SK-N-MC (cell line): ENCODE data around the gene ARHGAP26.

Experiments
- DNase-seq: peaks from one replicate; pipeline ENCODE4 v3.0.0-alpha.2; 2011; ENCODE audit warnings: low read depth, low spot score
- H3K27ac ChIP-seq: fragments of 200-600 bp; sonication (generic); 2 replicates; pipeline ENCODE4 v1.5.1; 2016; ENCODE audit warnings: mixed run types
- H3K36me3 ChIP-seq: fragments of 200-600 bp; sonication (generic); 2 replicates; pipeline ENCODE4 v1.6.1; 2017; ENCODE audit warnings: antibody characterized with exemption, low read length, mixed read lengths; ENCODE audit not compliant: insufficient read depth
- H3K4me3 ChIP-seq: fragments of 200-600 bp; sonication (generic); 2 replicates; pipeline ENCODE4 v1.5.1; 2016
- H3K9ac ChIP-seq: fragments of 200-600 bp; sonication (generic); 2 replicates; pipeline ENCODE4 v1.8.0; 2017; ENCODE audit warnings: mixed run types, mixed read lengths; ENCODE audit not compliant: insufficient read length
- H3K9me3 ChIP-seq: fragments of 200-600 bp; sonication (generic); 2 replicates; pipeline ENCODE4 v1.6.1; 2017; ENCODE audit warnings: low read depth, mild to moderate bottlenecking, antibody characterized with exemption, low read length, moderate library complexity, mixed read lengths
- EZH2 ChIP-seq: fragments of 200-600 bp; sonication (generic); IDR thresholded peaks from one replicate; pipeline ENCODE4 v1.6.1; 2017; ENCODE audit warnings: antibody characterized with exemption
- FOXP2 ChIP-seq: optimal IDR thresholded peaks from 2 replicates; pipeline ENCODE3; 2011; ENCODE audit warnings: mild to moderate bottlenecking, moderate library complexity; ENCODE audit not compliant: insufficient read depth; ENCODE audit errors: extremely low read length, control extremely low read depth
- POLR2AphosphoS5 ChIP-seq: IDR thresholded peaks from 2 replicates; pipeline ENCODE4 v1.6.1; 2012; ENCODE audit warnings: mild to moderate bottlenecking, low read depth, low read length, borderline replicate concordance

ARHGAP26 gene

GRCh38 chr5:142777099-142777498 lies 6.9 kb downstream of the ARHGAP26 start:
- Histone ChIP-seq H3K27ac (no peak overlapping the region), H3K36me3 (no peaks in the 10 kb centered on the region), H3K4me3 (no peak overlapping the region), H3K9ac (no peak overlapping the region), H3K9me3 (no peaks in the 10 kb centered on the region)
- TF ChIP-seq POLR2AphosphoS5: no peak
- no peak for TF ChIP-seq FOXP2
- TF ChIP-seq EZH2: no peak
- DNase-seq: no peak

DNA sequence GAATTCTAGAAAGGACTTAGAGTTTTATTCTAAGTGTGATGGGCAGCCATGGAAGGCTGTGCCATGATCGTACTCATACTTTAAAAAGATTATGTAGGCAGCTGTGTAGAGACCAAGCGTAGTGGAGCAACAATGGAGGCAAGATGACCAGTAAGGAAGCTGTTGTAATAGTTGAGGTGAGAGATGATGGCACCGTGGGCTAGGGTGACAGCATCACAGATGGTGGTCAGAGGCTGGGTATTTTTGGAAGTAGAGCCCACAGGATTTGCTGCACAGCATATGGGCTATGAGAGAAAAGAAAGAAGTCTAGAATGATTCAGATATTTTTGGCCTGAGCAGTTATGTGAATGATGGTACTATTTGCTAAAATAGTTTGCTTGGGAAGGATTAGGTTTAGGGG lies 7.7 kb downstream of the ARHGAP26 start:
- H3K36me3 ChIP-seq: no peaks in the 10 kb centered on the region
- H3K27ac ChIP-seq: no peak overlapping the region
- no peak for DNase-seq
- no peak overlapping the region for H3K9ac ChIP-seq
- H3K9me3 ChIP-seq: no peaks in the 10 kb centered on the region
- no peak overlapping the region for H3K4me3 ChIP-seq
- TF ChIP-seq POLR2AphosphoS5 (no peak), FOXP2 (no peak), EZH2 (no peak)

GRCh38 chr5:142779163-142779840 lies 9.1 kb downstream of the ARHGAP26 start:
- no peak for DNase-seq

GRCh38 chr5:142780871-142781270 lies 10.7 kb downstream of the ARHGAP26 start:
- Histone ChIP-seq H3K27ac (no peak overlapping the region), H3K36me3 (no peaks in the 10 kb centered on the region), H3K9ac (no peak overlapping the region), H3K4me3 (no peak overlapping the region), H3K9me3 (no peaks in the 10 kb centered on the region)
- DNase-seq: no peak
- no peak for TF ChIP-seq EZH2
- TF ChIP-seq FOXP2: no peak
- no peak for TF ChIP-seq POLR2AphosphoS5

More at GRCh38 chr5:142779163-142779840, 9.1 kb downstream of the ARHGAP26 start:
- TF ChIP-seq EZH2 (no peak), FOXP2 (no peak), POLR2AphosphoS5 (no peak)
- peak overlapping the region; percentile 53; the same call in 1 of the 2 replicates for H3K27ac ChIP-seq
- H3K9me3 ChIP-seq: no peaks in the 10 kb centered on the region
- peak overlapping the region; percentile 20; the same call in 1 of the 2 replicates for H3K4me3 ChIP-seq
- no peaks in the 10 kb centered on the region for H3K36me3 ChIP-seq
- no peak overlapping the region for H3K9ac ChIP-seq

GRCh38 chr5:142782976-142783530 lies 12.9 kb downstream of the ARHGAP26 start:
- no peak overlapping the region for H3K4me3 ChIP-seq
- H3K36me3 ChIP-seq: no peaks in the 10 kb centered on the region
- no peaks in the 10 kb centered on the region for H3K9me3 ChIP-seq
- peak overlapping the region; percentile 25 for H3K9ac ChIP-seq
- TF ChIP-seq FOXP2 (no peak), POLR2AphosphoS5 (no peak), EZH2 (no peak)
- no peak for DNase-seq
- no peak overlapping the region for H3K27ac ChIP-seq

GRCh38 chr5:142783601-142784341 lies 13.6 kb downstream of the ARHGAP26 start:
- DNase-seq: no peak
- Histone ChIP-seq H3K36me3 (no peaks in the 10 kb centered on the region), H3K27ac (no peak overlapping the region), H3K4me3 (no peak overlapping the region), H3K9ac (peak overlapping the region; percentile 25), H3K9me3 (no peaks in the 10 kb centered on the region)
- no peak for TF ChIP-seq EZH2
- no peak for TF ChIP-seq POLR2AphosphoS5
- no peak for TF ChIP-seq FOXP2

- no peak overlapping the region for H3K27ac ChIP-seq
- no peak for DNase-seq
- no peaks in the 10 kb centered on the region for H3K9me3 ChIP-seq
- H3K36me3 ChIP-seq: no peaks in the 10 kb centered on the region
- H3K4me3 ChIP-seq: no peak overlapping the region
- no peak overlapping the region for H3K9ac ChIP-seq
- TF ChIP-seq POLR2AphosphoS5: no peak
- TF ChIP-seq FOXP2: no peak
- TF ChIP-seq EZH2: no peak
These were observed 14.3 kb downstream of the ARHGAP26 start for GRCh38 chr5:142784401-142784955.

DNA sequence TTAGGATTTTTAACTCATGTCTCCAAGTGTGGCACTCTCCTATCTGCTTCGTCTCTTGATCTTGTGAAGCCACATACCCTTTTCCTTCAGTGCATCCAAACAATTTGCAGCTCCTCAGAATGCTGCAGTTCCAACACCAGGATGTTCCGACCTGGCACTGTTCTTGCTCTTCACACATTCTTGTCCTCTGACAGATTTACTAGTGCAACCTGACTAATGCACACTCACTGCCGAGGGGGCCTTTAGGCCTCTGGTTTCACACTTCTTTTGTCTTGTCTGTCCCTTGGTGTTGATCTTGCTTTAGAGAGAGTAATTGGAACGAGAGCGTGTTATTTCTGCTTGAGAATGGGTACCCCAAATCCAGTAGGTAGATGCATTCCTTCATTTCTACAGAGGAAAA lies 15.0 kb downstream of the ARHGAP26 start:
- DNase-seq: no peak
- no peak for TF ChIP-seq EZH2
- TF ChIP-seq POLR2AphosphoS5: no peak
- TF ChIP-seq FOXP2: no peak
- Histone ChIP-seq H3K36me3 (no peaks in the 10 kb centered on the region), H3K27ac (no peak overlapping the region), H3K9ac (no peak overlapping the region), H3K9me3 (no peaks in the 10 kb centered on the region), H3K4me3 (no peak overlapping the region)
